Measurements from ENCODE around the gene ARL14EP.

DNA sequence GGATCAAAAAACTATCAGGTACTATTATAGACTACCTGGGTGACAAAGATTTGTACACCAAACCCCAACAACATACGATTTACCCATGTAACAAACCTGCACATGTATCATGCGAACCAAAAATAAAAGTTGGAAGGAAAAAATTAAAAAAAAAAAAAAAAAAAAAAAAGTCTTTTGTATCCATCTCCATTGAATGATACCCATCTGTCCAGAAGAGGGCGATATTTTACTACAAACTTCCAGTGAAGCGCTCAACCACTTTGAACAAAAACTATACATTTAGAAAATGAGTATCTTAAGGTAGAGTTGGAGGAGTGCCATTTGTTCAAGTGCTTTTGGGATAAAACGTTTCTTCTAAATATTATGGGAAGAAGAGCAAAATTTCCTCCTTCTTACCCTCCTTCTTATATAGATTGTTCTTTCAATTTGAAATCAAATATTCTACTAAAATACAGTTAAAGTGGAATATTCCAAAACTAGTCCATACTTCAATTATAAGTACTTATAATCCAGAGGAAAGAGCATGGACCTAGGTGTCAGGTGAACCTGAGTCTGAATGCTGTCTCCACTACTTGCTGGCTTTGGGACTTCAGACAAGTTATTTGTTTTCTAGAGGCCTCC, 23.3 kb downstream of the ARL14EP start:
- TF ChIP-seq, protein P1, sequence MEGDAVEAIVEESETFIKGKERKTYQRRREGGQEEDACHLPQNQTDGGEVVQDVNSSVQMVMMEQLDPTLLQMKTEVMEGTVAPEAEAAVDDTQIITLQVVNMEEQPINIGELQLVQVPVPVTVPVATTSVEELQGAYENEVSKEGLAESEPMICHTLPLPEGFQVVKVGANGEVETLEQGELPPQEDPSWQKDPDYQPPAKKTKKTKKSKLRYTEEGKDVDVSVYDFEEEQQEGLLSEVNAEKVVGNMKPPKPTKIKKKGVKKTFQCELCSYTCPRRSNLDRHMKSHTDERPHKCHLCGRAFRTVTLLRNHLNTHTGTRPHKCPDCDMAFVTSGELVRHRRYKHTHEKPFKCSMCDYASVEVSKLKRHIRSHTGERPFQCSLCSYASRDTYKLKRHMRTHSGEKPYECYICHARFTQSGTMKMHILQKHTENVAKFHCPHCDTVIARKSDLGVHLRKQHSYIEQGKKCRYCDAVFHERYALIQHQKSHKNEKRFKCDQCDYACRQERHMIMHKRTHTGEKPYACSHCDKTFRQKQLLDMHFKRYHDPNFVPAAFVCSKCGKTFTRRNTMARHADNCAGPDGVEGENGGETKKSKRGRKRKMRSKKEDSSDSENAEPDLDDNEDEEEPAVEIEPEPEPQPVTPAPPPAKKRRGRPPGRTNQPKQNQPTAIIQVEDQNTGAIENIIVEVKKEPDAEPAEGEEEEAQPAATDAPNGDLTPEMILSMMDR (IDR thresholded peaks at IDR 0.05; ENCODE audit: low read length): peak; percentile 56
- TF ChIP-seq EZH2phosphoT487 (IDR thresholded peaks at IDR 0.05; ENCODE audit: low read length) (no peak), EZH2 (optimal IDR thresholded peaks at IDR 0.05; ENCODE audit: low read depth, low read length) (no peak)

Data from MM.1S (cell line).